SK-N-SH treated with all-trans-retinoic acid at 6 μM for 48 hours (cell line): Measurements from ENCODE around the gene SLC25A29.

Experiments used
- ESRRG ChIP-seq: fragments of 250-450 bp; sonication (Bioruptor Pico); IDR thresholded peaks from 2 replicates; pipeline ENCODE4 v1.6.1; 2021; ENCODE audit warnings: mild to moderate bottlenecking
- GLIS3 ChIP-seq: fragments of 250-450 bp; sonication (Bioruptor Pico); IDR thresholded peaks from 2 replicates; pipeline ENCODE4 v1.5.0; 2020; ENCODE audit warnings: mild to moderate bottlenecking, moderate library complexity
- ISL1 ChIP-seq: fragments of 250-450 bp; sonication (Bioruptor Pico); IDR thresholded peaks from 2 replicates; pipeline ENCODE4 v2.1.2; 2022; ENCODE audit warnings: mild to moderate bottlenecking, moderate library complexity
- RARB ChIP-seq: fragments of 250-450 bp; sonication (Bioruptor Pico); IDR thresholded peaks from 2 replicates; pipeline ENCODE4 v1.8.0; 2021; ENCODE audit warnings: mild to moderate bottlenecking, moderate library complexity
- ZNF565 ChIP-seq: fragments of 450-650 bp; formaldehyde crosslinking; conservative IDR thresholded peaks from 2 replicates; pipeline ENCODE4 v1.5.0; 2020; ENCODE audit warnings: low read depth, mild to moderate bottlenecking, moderate library complexity
- ZNF70 ChIP-seq: fragments of 450-650 bp; formaldehyde crosslinking; IDR thresholded peaks from 2 replicates; pipeline ENCODE4 v1.5.0; 2020; ENCODE audit warnings: mild to moderate bottlenecking, moderate library complexity
- TF ChIP-seq, protein P1 (sequence below): fragments of 250-450 bp; sonication (Bioruptor Pico); IDR thresholded peaks from 2 replicates; pipeline ENCODE4 v1.8.0; 2020; ENCODE audit warnings: mild to moderate bottlenecking, moderate library complexity, borderline replicate concordance

- TF ChIP-seq ZNF565 (CRISPR knock-in tag) (no peak), ISL1 (CRISPR knock-in tag) (no peak), GLIS3 (CRISPR knock-in tag) (no peak), RARB (CRISPR knock-in tag) (no peak), ZNF70 (CRISPR knock-in tag) (no peak), ESRRG (no peak)
- TF ChIP-seq, protein P1, sequence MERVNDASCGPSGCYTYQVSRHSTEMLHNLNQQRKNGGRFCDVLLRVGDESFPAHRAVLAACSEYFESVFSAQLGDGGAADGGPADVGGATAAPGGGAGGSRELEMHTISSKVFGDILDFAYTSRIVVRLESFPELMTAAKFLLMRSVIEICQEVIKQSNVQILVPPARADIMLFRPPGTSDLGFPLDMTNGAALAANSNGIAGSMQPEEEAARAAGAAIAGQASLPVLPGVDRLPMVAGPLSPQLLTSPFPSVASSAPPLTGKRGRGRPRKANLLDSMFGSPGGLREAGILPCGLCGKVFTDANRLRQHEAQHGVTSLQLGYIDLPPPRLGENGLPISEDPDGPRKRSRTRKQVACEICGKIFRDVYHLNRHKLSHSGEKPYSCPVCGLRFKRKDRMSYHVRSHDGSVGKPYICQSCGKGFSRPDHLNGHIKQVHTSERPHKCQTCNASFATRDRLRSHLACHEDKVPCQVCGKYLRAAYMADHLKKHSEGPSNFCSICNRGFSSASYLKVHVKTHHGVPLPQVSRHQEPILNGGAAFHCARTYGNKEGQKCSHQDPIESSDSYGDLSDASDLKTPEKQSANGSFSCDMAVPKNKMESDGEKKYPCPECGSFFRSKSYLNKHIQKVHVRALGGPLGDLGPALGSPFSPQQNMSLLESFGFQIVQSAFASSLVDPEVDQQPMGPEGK = no peak
These were observed 23.2 kb upstream of the SLC25A29 start for GRCh38 chr14:100329233-100330006.
